ENCODE measurements around the gene RUFY1. TPM values are rescaled to one million over a fixed set of nuclear protein-coding genes. Genes with fewer than 3 reads are reported as not detected.
"Not testable (repeated sequence)": the region's sequence is repeated elsewhere in the genome, so short reads cannot be mapped to it uniquely, and the experiment has no call there.

The RUFY1 gene, protein sequence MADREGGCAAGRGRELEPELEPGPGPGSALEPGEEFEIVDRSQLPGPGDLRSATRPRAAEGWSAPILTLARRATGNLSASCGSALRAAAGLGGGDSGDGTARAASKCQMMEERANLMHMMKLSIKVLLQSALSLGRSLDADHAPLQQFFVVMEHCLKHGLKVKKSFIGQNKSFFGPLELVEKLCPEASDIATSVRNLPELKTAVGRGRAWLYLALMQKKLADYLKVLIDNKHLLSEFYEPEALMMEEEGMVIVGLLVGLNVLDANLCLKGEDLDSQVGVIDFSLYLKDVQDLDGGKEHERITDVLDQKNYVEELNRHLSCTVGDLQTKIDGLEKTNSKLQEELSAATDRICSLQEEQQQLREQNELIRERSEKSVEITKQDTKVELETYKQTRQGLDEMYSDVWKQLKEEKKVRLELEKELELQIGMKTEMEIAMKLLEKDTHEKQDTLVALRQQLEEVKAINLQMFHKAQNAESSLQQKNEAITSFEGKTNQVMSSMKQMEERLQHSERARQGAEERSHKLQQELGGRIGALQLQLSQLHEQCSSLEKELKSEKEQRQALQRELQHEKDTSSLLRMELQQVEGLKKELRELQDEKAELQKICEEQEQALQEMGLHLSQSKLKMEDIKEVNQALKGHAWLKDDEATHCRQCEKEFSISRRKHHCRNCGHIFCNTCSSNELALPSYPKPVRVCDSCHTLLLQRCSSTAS
- total RNA-seq (2022) (64.7 and 77.0 TPM in 2 replicates), Bru-seq, nascent RNA (percentile 80 among the genes with signal in this experiment), BruChase-seq, experiment 1, labeled RNA remaining after a 6-hour chase (percentile 80 among the genes with signal in this experiment), BruChase-seq, experiment 2, labeled RNA remaining after a 2-hour chase (percentile 77 among the genes with signal in this experiment)
- long read RNA-seq, transcript RUFY1-204 (17 exons, 2,642 nt), result minor isoform, 21 of 115 reads
- long read RNA-seq, transcript RUFY1-202 (18 exons, 2,454 nt), result minor isoform, 20 of 115 reads
- long read RNA-seq, transcript RUFY1-201 (18 exons, 2,646 nt), result major isoform, 51 of 115 reads
- long read RNA-seq, partial matches to known transcripts, result 7 of 115 reads
- long read RNA-seq, other reads (novel, unspliced or antisense), result 16 of 115 reads

GRCh38 chr5:179550511-179551342 is at the start of gene RUFY1:
Gene RUFY1 (plus strand): TSS chr5:179550554. CDS start chr5:179550570, 16 bp downstream.
- peak within 1 kb of the TSS; percentile 89 for H3K4me3 Mint-ChIP-seq (ENCODE audit: unreplicated experiment)
- DNase-seq (ENCODE audit: unreplicated experiment), result peak; percentile 79
- peaks cover 27% of the 10 kb centered on the region for H3K36me3 Mint-ChIP-seq (ENCODE audit: insufficient read depth, unreplicated experiment)
- intact Hi-C loops (cut with micrococcal nuclease), result loop anchor here (2.0 to 10.0 kb wide), 2 partner anchors 158 to 926 kb away; partner anchors contain the start of gene CLK4
- no peaks in the 10 kb centered on the region for H3K27me3 Mint-ChIP-seq (ENCODE audit: insufficient read depth, unreplicated experiment)
- TF ChIP-seq, protein P1, sequence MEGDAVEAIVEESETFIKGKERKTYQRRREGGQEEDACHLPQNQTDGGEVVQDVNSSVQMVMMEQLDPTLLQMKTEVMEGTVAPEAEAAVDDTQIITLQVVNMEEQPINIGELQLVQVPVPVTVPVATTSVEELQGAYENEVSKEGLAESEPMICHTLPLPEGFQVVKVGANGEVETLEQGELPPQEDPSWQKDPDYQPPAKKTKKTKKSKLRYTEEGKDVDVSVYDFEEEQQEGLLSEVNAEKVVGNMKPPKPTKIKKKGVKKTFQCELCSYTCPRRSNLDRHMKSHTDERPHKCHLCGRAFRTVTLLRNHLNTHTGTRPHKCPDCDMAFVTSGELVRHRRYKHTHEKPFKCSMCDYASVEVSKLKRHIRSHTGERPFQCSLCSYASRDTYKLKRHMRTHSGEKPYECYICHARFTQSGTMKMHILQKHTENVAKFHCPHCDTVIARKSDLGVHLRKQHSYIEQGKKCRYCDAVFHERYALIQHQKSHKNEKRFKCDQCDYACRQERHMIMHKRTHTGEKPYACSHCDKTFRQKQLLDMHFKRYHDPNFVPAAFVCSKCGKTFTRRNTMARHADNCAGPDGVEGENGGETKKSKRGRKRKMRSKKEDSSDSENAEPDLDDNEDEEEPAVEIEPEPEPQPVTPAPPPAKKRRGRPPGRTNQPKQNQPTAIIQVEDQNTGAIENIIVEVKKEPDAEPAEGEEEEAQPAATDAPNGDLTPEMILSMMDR (IDR thresholded peaks at IDR 0.05; ENCODE audit: unreplicated experiment), result no peak
- H3K4me1 Mint-ChIP-seq (ENCODE audit: insufficient read depth, unreplicated experiment), result peaks cover 18% of the 10 kb centered on the region
- H3K27ac Mint-ChIP-seq (ENCODE audit: low read depth, unreplicated experiment), result peak within 1 kb of the TSS; percentile 93
- ChIA-PET CTCF (interaction anchor here (1.2 kb wide), 1 partner anchor 13 kb away, joined by 3 read pairs; no protein-coding TSS in a partner anchor), POLR2A (interaction anchor here (0.6 to 2.1 kb wide), 17 partner anchors 9 to 925 kb away, joined by 3 to 72 read pairs (median 4); partner anchors contain the start of genes HNRNPH1, ZFP2 and ZNF354B)
- no peaks in the 10 kb centered on the region for H3K9me3 Mint-ChIP-seq (ENCODE audit: unreplicated experiment)
- TSS peak; percentile 44 for BruUV-seq (replicated peaks)

DNA sequence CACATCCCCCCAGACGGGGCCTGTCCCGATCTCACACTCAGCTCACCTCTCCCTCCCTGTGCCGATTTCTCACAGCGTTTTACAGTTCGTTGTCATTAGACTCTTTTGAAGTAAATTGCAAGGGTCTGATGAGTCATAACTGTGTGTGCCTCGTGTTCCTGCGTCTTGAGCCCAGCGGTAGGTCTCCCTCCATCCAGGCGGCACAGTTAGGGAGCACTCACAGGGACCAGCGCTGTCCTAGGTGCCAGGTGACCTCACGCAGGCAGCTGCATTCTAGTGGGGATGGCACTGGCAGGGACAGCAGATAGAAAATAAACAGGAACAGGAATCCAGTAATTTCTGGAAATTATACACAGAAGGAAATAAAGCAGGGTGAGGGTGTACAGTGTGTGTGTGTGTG is 48.4 kb upstream of the RUFY1 start:
- POLR2A ChIA-PET, result not testable (repeated sequence)

DNA sequence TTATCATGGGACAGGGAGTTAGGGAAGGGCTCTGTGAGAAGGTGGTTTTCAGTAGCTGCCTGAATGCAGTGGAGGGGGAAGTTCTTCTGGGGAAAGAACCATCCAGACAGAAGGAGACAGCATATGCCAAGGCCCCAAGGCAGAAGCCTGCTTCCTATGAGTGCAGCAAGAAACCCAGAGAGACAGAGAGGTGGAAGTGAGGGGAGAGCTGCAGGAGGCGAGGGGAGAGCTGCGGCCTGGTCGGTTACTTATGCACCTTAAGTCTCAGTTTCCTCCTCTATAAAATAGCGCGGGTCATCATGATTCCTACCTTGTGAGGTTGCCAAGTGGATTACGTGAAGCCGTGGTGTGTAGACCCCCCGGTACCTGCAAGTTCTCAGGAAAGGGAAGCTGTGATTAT is 47.9 kb upstream of the RUFY1 start:
- intact Hi-C loops (cut with micrococcal nuclease); BruUV-seq (replicated peaks); H3K27ac Mint-ChIP-seq (ENCODE audit: low read depth, unreplicated experiment): not testable (repeated sequence)

More for the DNA sequence above, 48.4 kb upstream of the RUFY1 start:
- H3K27me3 Mint-ChIP-seq (ENCODE audit: insufficient read depth, unreplicated experiment); CTCF ChIA-PET; BruUV-seq (replicated peaks); H3K4me1 Mint-ChIP-seq (ENCODE audit: insufficient read depth, unreplicated experiment); H3K4me3 Mint-ChIP-seq (ENCODE audit: unreplicated experiment); H3K27ac Mint-ChIP-seq (ENCODE audit: low read depth, unreplicated experiment); H3K9me3 Mint-ChIP-seq (ENCODE audit: unreplicated experiment); DNase-seq (ENCODE audit: unreplicated experiment); intact Hi-C loops (cut with micrococcal nuclease); H3K36me3 Mint-ChIP-seq (ENCODE audit: insufficient read depth, unreplicated experiment): not testable (repeated sequence)

GRCh38 chr5:179504191-179504590 is 46.2 kb upstream of the RUFY1 start:
- Mint-ChIP-seq H3K9me3 (ENCODE audit: unreplicated experiment) (peaks cover 7% of the 10 kb centered on the region), H3K4me1 (ENCODE audit: insufficient read depth, unreplicated experiment) (no peaks in the 10 kb centered on the region), H3K36me3 (ENCODE audit: insufficient read depth, unreplicated experiment) (no peaks in the 10 kb centered on the region), H3K27me3 (ENCODE audit: insufficient read depth, unreplicated experiment) (no peaks in the 10 kb centered on the region), H3K4me3 (ENCODE audit: unreplicated experiment) (no peak overlapping the region), H3K27ac (ENCODE audit: low read depth, unreplicated experiment) (no peak overlapping the region)
- POLR2A ChIA-PET, result no interaction called here
- DNase-seq (ENCODE audit: unreplicated experiment), result no peak
- intact Hi-C loops (cut with micrococcal nuclease), result no loop called here
- BruUV-seq (replicated peaks), result no TSS peak
- CTCF ChIA-PET, result interaction anchor here (0.5 to 0.6 kb wide), 4 partner anchors 344 to 1284 kb away, joined by 3 to 4 read pairs (median 4); no protein-coding TSS in a partner anchor
- TF ChIP-seq, protein P1 (IDR thresholded peaks at IDR 0.05; ENCODE audit: unreplicated experiment), result no peak

More for the DNA sequence above, 47.9 kb upstream of the RUFY1 start:
- H3K9me3 Mint-ChIP-seq (ENCODE audit: unreplicated experiment); CTCF ChIA-PET; H3K27me3 Mint-ChIP-seq (ENCODE audit: insufficient read depth, unreplicated experiment); DNase-seq (ENCODE audit: unreplicated experiment); H3K36me3 Mint-ChIP-seq (ENCODE audit: insufficient read depth, unreplicated experiment); POLR2A ChIA-PET; H3K4me1 Mint-ChIP-seq (ENCODE audit: insufficient read depth, unreplicated experiment); H3K4me3 Mint-ChIP-seq (ENCODE audit: unreplicated experiment): not testable (repeated sequence)

All from MCF 10A (cell line).